Adrenal gland (tissue), 5 donors: ENCODE measurements around the gene RPS27.

Source experiments
- CTCF ChIP-seq, 6 experiments: fragments of 450-650 bp in 4 of 6; fragments of 200-600 bp in 2 of 6; sonication (generic) in 1 of 6; IDR thresholded peaks; 1 replicate in 5 of 6; 2 replicates in 1 of 6; pipeline versions ENCODE4 v1.5.1 to v1.8.0; 2016 to 2021; ENCODE audit warnings: antibody characterized with exemption in 6 of 6, mild to moderate bottlenecking in 2 of 6, moderate library complexity in 1 of 6
- POLR2A ChIP-seq, 2 donors: fragments of 450-650 bp; IDR thresholded peaks; one replicate each; pipeline ENCODE4 v1.6.1; 2017; ENCODE audit warnings: antibody characterized with exemption in 2 of 2, mild to moderate bottlenecking in 2 of 2, moderate library complexity in 1 of 2
- donor health status: DM: no; HTN: no; CAD: no.

GRCh38 chr1:154014154-154014907, 23.8 kb downstream of the RPS27 start:
- peak in 3 of 6 experiments; percentile 8 to 22 (median 16) for TF ChIP-seq CTCF (IDR thresholded peaks at IDR 0.05)
- no peak for TF ChIP-seq POLR2A (IDR thresholded peaks at IDR 0.05)
